ENCODE measurements around the gene CDH23.

CDH23 gene

GRCh38 chr10:71504168-71504567, 107.4 kb downstream of the CDH23 start:
- no peak for DNase-seq
- TF ChIP-seq GATA1 (IDR thresholded peaks at IDR 0.05; ENCODE audit: low read depth, low read length) (no peak), POLR2A (IDR thresholded peaks at IDR 0.05; ENCODE audit: low read length) (no peak)

GRCh38 chr10:71504570-71504969, 107.8 kb downstream of the CDH23 start:
- TF ChIP-seq GATA1 (IDR thresholded peaks at IDR 0.05; ENCODE audit: low read depth, low read length) (no peak), POLR2A (IDR thresholded peaks at IDR 0.05; ENCODE audit: low read length) (no peak)
- no peak for DNase-seq

- TF ChIP-seq POLR2A (IDR thresholded peaks at IDR 0.05; ENCODE audit: low read length): no peak
- TF ChIP-seq GATA1 (IDR thresholded peaks at IDR 0.05; ENCODE audit: low read depth, low read length): no peak
- no peak for DNase-seq
Measured at GRCh38 chr10:71505862-71506261, 109.1 kb downstream of the CDH23 start.

GRCh38 chr10:71509444-71509843, 112.7 kb downstream of the CDH23 start:
- TF ChIP-seq GATA1 (IDR thresholded peaks at IDR 0.05; ENCODE audit: low read depth, low read length) (no peak), POLR2A (IDR thresholded peaks at IDR 0.05; ENCODE audit: low read length) (no peak)
- no peak for DNase-seq

GRCh38 chr10:71511206-71511605, 114.5 kb downstream of the CDH23 start:
- TF ChIP-seq GATA1 (IDR thresholded peaks at IDR 0.05; ENCODE audit: low read depth, low read length) (no peak), POLR2A (IDR thresholded peaks at IDR 0.05; ENCODE audit: low read length) (no peak)
- DNase-seq: no peak

- DNase-seq: no peak
- no peak for TF ChIP-seq POLR2A (IDR thresholded peaks at IDR 0.05; ENCODE audit: low read length)
- TF ChIP-seq GATA1 (IDR thresholded peaks at IDR 0.05; ENCODE audit: low read depth, low read length): no peak
Measured at GRCh38 chr10:71512312-71512711, 115.6 kb downstream of the CDH23 start.

- DNase-seq: no peak
- TF ChIP-seq GATA1 (IDR thresholded peaks at IDR 0.05; ENCODE audit: low read depth, low read length): no peak
- TF ChIP-seq POLR2A (IDR thresholded peaks at IDR 0.05; ENCODE audit: low read length): no peak
Measured at GRCh38 chr10:71512761-71513539, 116.2 kb downstream of the CDH23 start.

- no peak for DNase-seq
- TF ChIP-seq GATA1 (IDR thresholded peaks at IDR 0.05; ENCODE audit: low read depth, low read length) (no peak), POLR2A (IDR thresholded peaks at IDR 0.05; ENCODE audit: low read length) (no peak)
Measured at GRCh38 chr10:71513540-71513853, 116.8 kb downstream of the CDH23 start.

GRCh38 chr10:71513936-71514335, 117.2 kb downstream of the CDH23 start:
- no peak for DNase-seq
- no peak for TF ChIP-seq POLR2A (IDR thresholded peaks at IDR 0.05; ENCODE audit: low read length)
- TF ChIP-seq GATA1 (IDR thresholded peaks at IDR 0.05; ENCODE audit: low read depth, low read length): no peak

- no peak for DNase-seq
- TF ChIP-seq GATA1 (IDR thresholded peaks at IDR 0.05; ENCODE audit: low read depth, low read length) (no peak), POLR2A (IDR thresholded peaks at IDR 0.05; ENCODE audit: low read length) (no peak)
Measured at GRCh38 chr10:71515531-71516172, 118.9 kb downstream of the CDH23 start.

- TF ChIP-seq GATA1 (IDR thresholded peaks at IDR 0.05; ENCODE audit: low read depth, low read length) (no peak), POLR2A (IDR thresholded peaks at IDR 0.05; ENCODE audit: low read length) (no peak)
- no peak for DNase-seq
Measured at GRCh38 chr10:71516890-71517289, 120.2 kb downstream of the CDH23 start.

GRCh38 chr10:71517298-71518169, 120.8 kb downstream of the CDH23 start:
- TF ChIP-seq GATA1 (IDR thresholded peaks at IDR 0.05; ENCODE audit: low read depth, low read length): no peak
- no peak for TF ChIP-seq POLR2A (IDR thresholded peaks at IDR 0.05; ENCODE audit: low read length)
- DNase-seq: no peak

- DNase-seq: no peak
- no peak for TF ChIP-seq POLR2A (IDR thresholded peaks at IDR 0.05; ENCODE audit: low read length)
- TF ChIP-seq GATA1 (IDR thresholded peaks at IDR 0.05; ENCODE audit: low read depth, low read length): no peak
Measured at GRCh38 chr10:71520042-71520441, 123.3 kb downstream of the CDH23 start.

All from erythroblast (primary cell).